GM12892 (cell line): ENCODE measurements around the gene OVAAL.

Experiments
- POLR2AphosphoS5 ChIP-seq: IDR thresholded peaks from 2 replicates; pipeline ENCODE4 v1.6.1; 2011; ENCODE audit warnings: low read depth, low read length, control low read depth
- TAF1 ChIP-seq: IDR thresholded peaks from 2 replicates; pipeline ENCODE4 v1.6.1; 2011; ENCODE audit warnings: low read depth, mild to moderate bottlenecking, control low read depth, low read length, borderline replicate concordance

GRCh38 chr1:180513531-180513930 lies 45.2 kb upstream of the OVAAL start:
- TF ChIP-seq TAF1 (no peak), POLR2AphosphoS5 (no peak)
